Activated CD4-positive, alpha-beta memory T cell treated with anti-CD3 and anti-CD28 coated beads for 36 hours (primary cell): ENCODE results near the gene SP3. TPM values are rescaled to one million over a fixed set of nuclear protein-coding genes. Genes with fewer than 3 reads are reported as not detected.

Experiments
- CTCF ChIA-PET: fragments of 350-600 bp; sonication (Branson Sonifier 250); formaldehyde crosslinking; loops from one replicate; lab custom pipeline; 2021; ENCODE audit warnings: antibody characterized with exemption, inconsistent platforms; lab: Charles Lee
- POLR2A ChIA-PET: fragments of 350-600 bp; sonication (Branson Sonifier 250); formaldehyde crosslinking; loops from one replicate; lab custom pipeline; 2021; ENCODE audit warnings: antibody characterized with exemption; lab: Charles Lee
- DNase-seq: peaks from one replicate; pipeline ENCODE4 v3.0.0-alpha.2; 2020
- H3K27ac Mint-ChIP-seq: one replicate; pipeline ENCODE4 v1.8.0; 2021; ENCODE audit warnings: mixed read lengths
- H3K27me3 Mint-ChIP-seq: one replicate; pipeline ENCODE4 v1.8.0; 2021; ENCODE audit warnings: mixed read lengths
- H3K36me3 Mint-ChIP-seq: one replicate; pipeline ENCODE4 v1.8.0; 2021; ENCODE audit warnings: mixed read lengths
- H3K4me1 Mint-ChIP-seq: one replicate; pipeline ENCODE4 v1.8.0; 2021; ENCODE audit warnings: low read depth, mixed read lengths
- H3K4me3 Mint-ChIP-seq: one replicate; pipeline ENCODE4 v1.8.0; 2021; ENCODE audit warnings: mild to moderate bottlenecking, mixed read lengths
- H3K9me3 Mint-ChIP-seq: one replicate; pipeline ENCODE4 v1.8.0; 2021; ENCODE audit warnings: mixed read lengths
- intact Hi-C: fragments of 100-400 bp; cut with micrococcal nuclease; formaldehyde crosslinking; loops from one replicate; pipeline ENCODE4 v1.15.1; 2023
- total RNA-seq, 2 experiments: library from RNA; stranded (reverse); gene quantifications; one replicate each; pipeline ENCODE4 v1.2.3, GENCODE V29; 2021

Gene SP3
- total RNA-seq, result 10 to 100 TPM; 79.9 to 90.1 TPM

DNA sequence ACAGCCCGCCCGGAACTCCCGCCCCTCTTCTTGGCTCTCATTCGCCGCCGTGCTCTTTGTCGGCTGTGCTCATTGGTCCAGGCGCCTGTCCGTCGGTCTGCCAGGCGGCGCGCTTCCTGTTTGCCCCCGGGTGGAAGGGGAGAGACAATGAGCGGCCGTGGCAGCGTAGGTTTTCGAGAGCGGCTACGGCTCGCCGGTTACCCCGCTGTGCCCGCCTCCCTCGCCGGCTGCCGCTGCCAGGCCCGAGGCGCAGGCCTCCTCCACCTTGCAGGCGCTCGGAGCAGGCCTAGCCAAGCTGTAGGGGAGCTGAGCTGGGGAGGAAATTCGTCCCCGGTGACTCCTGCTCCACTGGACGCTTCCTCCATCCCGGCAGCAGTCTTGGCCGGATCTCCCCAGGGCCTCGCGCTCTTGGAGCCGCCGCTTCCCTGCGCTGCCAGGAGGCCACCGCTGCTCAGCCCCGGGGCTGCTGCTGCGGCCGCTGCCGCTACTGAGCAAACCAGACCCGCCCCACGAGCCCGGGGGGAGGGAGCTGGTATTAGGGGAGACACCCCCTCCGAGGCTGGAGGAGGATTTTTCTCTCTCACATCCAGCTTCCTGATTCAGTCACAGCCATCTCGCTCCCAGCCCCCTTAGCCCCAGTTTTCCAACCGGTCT, at the start of gene SP3:
TSS of gene SP3 (minus strand) at position 2 of the 654 bp plus-strand sequence. CDS start 202 bp downstream, outside the sequence.
- Mint-ChIP-seq H3K36me3 (peaks cover 23% of the 10 kb centered on the region), H3K4me3 (peak within 1 kb of the TSS; percentile 86), H3K27ac (peak within 1 kb of the TSS; percentile 100), H3K27me3 (no peaks in the 10 kb centered on the region), H3K4me1 (peaks cover 26% of the 10 kb centered on the region), H3K9me3 (no peaks in the 10 kb centered on the region)
- ChIA-PET CTCF (no interaction called here), POLR2A (no interaction called here)
- intact Hi-C loops, result loop anchor here (1.0 to 2.0 kb wide), 3 partner anchors 59 to 369 kb away; partner anchors contain the start of gene SP9
- peak; percentile 98 for DNase-seq

DNA sequence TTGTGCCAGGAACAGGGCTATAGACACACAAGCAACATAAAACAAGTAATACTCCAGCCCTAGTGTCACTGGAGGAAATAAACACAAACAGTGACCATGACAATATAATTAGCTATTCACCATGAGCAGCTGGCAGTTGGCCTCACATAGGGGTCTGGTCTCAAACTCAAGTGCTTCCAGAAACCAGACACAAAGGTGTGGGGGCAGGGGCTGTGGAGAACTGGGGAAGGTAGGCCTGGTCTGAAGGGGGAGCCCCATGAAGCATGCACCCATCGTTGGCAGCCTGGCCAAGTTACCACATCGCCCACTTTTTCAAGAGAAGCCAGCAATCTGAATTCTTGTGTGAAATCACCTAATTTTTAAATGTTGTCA, 49.5 kb upstream of the SP3 start:
- H3K9me3 Mint-ChIP-seq, result no peaks in the 10 kb centered on the region
- no peaks in the 10 kb centered on the region for H3K36me3 Mint-ChIP-seq
- H3K27me3 Mint-ChIP-seq, result peaks cover 9% of the 10 kb centered on the region
- H3K4me3 Mint-ChIP-seq, result no peak overlapping the region
- CTCF ChIA-PET, result no interaction called here
- no peak overlapping the region for H3K27ac Mint-ChIP-seq
- intact Hi-C loops, result no loop called here
- no peak for DNase-seq
- peaks cover 15% of the 10 kb centered on the region for H3K4me1 Mint-ChIP-seq
- POLR2A ChIA-PET, result no interaction called here

DNA sequence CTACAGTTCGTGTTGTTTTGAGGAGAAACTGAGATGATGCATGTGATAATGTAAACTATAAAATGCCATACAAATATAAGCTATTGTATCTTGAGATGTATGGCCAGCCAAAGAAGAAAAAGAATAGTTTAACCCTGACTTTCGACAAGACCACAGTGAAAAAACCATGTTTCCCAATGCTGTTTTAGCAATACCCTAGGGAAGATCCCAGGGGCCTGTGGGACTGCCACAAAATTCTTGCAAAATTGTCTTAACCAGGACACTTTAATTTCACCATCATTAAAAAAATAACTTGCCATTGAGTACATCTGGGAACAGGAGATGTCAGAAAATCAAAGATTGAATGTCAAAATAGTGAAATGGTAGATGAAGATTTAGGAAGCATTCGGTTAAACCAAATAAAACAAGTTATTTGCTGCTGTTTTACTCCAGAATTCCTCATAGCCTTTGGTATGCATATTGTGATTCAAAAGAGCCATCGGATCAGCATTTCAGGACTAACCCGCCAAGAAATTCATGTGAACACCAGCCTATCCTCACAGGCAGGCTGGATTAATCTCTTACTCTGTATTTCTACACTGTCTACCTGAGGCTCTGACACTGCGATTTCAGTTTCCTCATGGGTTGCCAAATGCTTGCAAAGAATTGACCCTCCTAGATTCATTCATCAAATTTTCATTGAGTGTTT, 49.0 kb upstream of the SP3 start:
- Mint-ChIP-seq H3K4me1 (peaks cover 15% of the 10 kb centered on the region), H3K36me3 (no peaks in the 10 kb centered on the region), H3K27me3 (peaks cover 9% of the 10 kb centered on the region), H3K9me3 (no peaks in the 10 kb centered on the region), H3K4me3 (no peak overlapping the region), H3K27ac (no peak overlapping the region)
- ChIA-PET POLR2A (interaction anchor here (1.0 kb wide), 1 partner anchor 50 kb away, joined by 3 read pairs; no protein-coding TSS in a partner anchor), CTCF (no interaction called here)
- no peak for DNase-seq
- intact Hi-C loops, result no loop called here

DNA sequence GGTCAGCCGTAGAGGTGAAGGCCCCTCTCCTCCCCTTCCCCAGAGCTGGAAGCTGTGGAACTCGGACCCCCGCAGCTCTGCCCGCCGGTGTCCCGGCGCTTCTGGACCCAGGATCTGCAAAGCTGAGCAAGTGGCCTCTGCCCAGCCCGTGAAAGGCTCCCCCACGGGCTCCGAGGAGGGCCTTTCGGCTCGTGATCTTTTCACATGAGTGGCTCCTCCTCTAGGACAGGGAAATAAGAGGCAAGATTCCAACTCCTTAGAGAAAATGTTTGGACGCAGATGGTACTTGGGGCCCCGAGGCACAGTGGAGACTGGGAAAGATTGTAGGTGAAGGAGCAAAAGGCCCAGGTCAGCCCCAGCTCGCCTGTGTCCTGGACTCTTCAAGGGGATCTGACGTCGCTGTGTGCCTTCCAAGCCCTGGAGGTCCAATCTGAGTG, 48.2 kb upstream of the SP3 start:
- ChIA-PET CTCF (no interaction called here), POLR2A (interaction anchor here (1.0 kb wide), 1 partner anchor 49 kb away, joined by 3 read pairs; no protein-coding TSS in a partner anchor)
- intact Hi-C loops, result no loop called here
- H3K4me1 Mint-ChIP-seq, result peaks cover 15% of the 10 kb centered on the region
- no peak overlapping the region for H3K4me3 Mint-ChIP-seq
- no peaks in the 10 kb centered on the region for H3K9me3 Mint-ChIP-seq
- peaks cover 7% of the 10 kb centered on the region for H3K27me3 Mint-ChIP-seq
- no peak for DNase-seq
- H3K27ac Mint-ChIP-seq, result no peak overlapping the region
- no peaks in the 10 kb centered on the region for H3K36me3 Mint-ChIP-seq

DNA sequence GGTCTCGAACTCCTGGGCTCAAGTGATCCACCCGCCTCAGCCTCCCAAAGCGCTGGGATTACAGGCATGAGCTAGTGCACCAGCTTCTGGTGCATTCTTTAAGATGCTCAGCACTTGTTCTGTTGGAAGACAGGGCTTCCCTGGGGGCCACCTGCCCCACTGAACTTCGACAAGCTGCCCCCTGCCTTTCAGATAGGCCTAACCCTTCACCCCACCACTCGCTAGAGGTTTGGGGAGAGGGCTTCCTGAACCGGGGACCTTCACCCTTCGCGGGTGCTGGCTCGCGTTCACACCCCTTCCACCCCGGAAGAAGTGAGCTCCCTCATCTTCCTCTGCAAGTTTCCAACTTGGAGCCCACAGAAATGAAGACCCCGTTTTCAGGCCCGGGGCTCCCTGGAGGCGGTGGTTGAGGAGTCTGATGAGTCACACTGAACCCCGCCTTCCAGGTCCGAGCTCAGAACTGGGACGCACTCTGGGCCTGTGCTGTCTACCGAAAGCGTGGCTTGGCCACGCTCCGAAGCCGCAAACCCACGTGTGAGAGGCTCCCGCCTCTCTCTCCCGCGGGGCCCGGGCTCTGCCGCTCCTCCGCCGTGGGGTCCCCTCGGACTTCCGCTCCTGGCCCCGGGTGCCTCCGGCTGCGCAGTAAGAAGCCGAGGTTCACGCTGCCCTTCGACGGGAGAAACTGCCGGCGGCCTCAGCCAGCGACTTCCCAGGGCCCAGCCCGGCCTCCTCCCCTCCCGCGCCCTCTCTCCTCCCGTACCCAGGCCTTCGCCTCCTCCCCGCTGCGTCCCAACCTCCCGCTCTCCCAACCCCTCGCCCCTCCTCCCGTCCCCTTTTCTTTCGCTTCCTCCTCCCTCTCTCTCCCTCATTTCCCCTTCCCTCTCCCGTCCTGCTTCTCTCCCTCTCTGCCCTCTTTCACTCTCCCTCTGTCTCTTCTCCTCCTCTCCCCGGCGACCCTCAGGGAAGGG, 47.5 kb upstream of the SP3 start:
- intact Hi-C loops, result no loop called here
- Mint-ChIP-seq H3K27ac (no peak overlapping the region), H3K36me3 (no peaks in the 10 kb centered on the region), H3K27me3 (peaks cover 7% of the 10 kb centered on the region), H3K4me3 (no peak overlapping the region), H3K4me1 (peaks cover 15% of the 10 kb centered on the region), H3K9me3 (no peaks in the 10 kb centered on the region)
- CTCF ChIA-PET, result no interaction called here
- POLR2A ChIA-PET, result no interaction called here
- DNase-seq, result peak; percentile 41

DNA sequence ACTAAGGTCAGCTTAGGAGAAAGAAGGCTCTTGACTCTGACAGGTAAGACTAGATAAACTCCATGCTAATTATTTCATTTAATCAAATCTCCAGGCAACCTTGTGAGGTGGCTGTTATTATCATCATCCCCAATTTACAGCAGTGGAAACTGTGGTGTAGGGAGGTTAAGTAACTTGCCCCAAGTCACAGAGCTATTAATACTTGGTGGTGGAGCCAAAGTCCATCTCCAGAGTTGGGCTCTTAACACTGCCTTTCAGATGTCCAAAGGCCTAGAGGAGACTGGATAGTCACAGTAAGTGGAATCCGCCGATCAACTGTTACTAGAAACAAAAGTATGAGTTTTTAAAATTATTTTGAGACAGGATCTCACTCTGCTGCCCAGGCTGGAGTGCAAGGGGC, 46.6 kb upstream of the SP3 start:
- no peak for DNase-seq
- Mint-ChIP-seq H3K4me1 (peaks cover 15% of the 10 kb centered on the region), H3K4me3 (no peak overlapping the region), H3K36me3 (no peaks in the 10 kb centered on the region), H3K9me3 (no peaks in the 10 kb centered on the region), H3K27ac (no peak overlapping the region), H3K27me3 (peaks cover 10% of the 10 kb centered on the region)
- intact Hi-C loops, result no loop called here
- CTCF ChIA-PET, result no interaction called here
- POLR2A ChIA-PET, result no interaction called here

DNA sequence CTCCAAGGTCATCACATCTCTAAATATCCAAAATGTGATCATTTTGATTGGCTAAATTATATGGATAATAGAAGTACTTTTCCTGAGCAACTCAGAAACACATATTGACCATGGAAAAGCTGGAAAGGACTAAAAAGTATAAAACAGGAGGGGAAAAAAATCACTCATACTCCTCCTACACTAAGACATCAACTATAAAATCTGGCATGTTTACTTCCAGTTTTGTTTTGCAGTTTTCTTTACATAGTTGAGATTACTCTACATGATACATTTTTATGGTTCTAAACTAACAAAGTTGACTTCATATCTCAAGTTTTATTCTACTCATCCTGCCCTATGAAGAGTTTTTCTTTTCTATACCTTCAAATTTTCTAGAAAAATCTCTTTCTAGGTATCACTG, 46.0 kb upstream of the SP3 start:
- POLR2A ChIA-PET, result no interaction called here
- peaks cover 15% of the 10 kb centered on the region for H3K4me1 Mint-ChIP-seq
- CTCF ChIA-PET, result no interaction called here
- no peak overlapping the region for H3K4me3 Mint-ChIP-seq
- intact Hi-C loops, result no loop called here
- DNase-seq, result no peak
- peaks cover 10% of the 10 kb centered on the region for H3K27me3 Mint-ChIP-seq
- no peaks in the 10 kb centered on the region for H3K9me3 Mint-ChIP-seq
- no peak overlapping the region for H3K27ac Mint-ChIP-seq
- H3K36me3 Mint-ChIP-seq, result no peaks in the 10 kb centered on the region

DNA sequence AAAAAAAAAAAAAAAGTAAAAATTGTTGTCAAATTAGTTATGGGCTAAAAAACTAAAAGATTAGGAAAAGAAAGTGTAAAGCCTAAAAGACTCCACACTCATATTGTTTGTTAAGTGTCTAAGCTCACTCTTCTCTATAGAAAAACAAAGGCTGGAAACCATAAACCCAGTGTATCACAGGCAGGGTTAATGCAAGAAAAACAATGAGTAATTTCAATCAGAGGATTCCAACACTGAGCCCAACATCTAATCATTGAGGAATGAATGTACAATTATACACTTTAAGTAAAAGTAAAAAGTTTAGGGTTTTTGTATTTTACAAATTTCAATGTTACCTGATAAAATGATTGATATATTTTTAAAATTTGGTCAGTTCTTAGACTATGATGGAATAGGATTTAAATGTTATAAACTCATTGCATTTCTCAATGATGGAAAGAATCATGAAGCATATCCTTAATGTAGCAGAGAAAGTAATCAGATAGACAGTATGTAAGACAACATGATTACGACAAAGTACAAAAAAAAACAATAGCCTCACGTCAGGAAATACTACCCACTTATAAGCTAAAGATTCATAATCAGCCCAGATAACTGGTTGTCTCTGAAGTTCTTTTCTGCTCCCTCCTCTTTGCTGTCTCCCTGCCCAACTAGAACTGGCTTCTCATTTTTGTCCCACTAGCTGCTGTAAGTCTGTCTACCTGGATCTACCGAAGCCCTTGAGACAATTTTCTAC, 44.5 kb upstream of the SP3 start:
- H3K4me1 Mint-ChIP-seq, result peaks cover 23% of the 10 kb centered on the region
- intact Hi-C loops, result no loop called here
- no peaks in the 10 kb centered on the region for H3K36me3 Mint-ChIP-seq
- peaks cover 10% of the 10 kb centered on the region for H3K27me3 Mint-ChIP-seq
- no peaks in the 10 kb centered on the region for H3K9me3 Mint-ChIP-seq
- H3K27ac Mint-ChIP-seq, result no peak overlapping the region
- POLR2A ChIA-PET, result no interaction called here
- no peak overlapping the region for H3K4me3 Mint-ChIP-seq
- CTCF ChIA-PET, result interaction anchor here (1.0 kb wide), 1 partner anchor 49 kb away, joined by 3 read pairs; no protein-coding TSS in a partner anchor
- DNase-seq, result no peak

DNA sequence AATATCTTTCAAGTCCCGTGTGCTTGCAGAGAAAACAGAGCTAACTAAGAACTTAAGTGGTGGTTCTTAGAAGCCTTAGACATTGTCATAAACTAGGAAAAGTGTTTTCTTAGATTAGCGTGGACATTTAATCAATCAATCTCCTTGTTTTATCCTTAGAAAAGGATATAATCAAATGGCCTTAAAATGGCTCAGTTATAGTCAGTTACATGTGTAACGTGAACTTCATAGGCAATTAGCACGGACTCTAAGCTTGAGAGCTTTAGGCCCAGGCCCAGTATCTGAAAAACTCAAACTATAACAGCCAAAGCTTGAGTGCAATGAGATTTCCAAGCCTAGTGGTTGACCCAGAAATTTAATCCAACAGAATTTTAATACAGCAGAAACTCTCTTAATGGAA, 43.5 kb upstream of the SP3 start:
- intact Hi-C loops, result no loop called here
- ChIA-PET POLR2A (no interaction called here), CTCF (interaction anchor here (1.0 kb wide), 1 partner anchor 50 kb away, joined by 3 read pairs; no protein-coding TSS in a partner anchor)
- Mint-ChIP-seq H3K4me3 (no peak overlapping the region), H3K27me3 (peaks cover 10% of the 10 kb centered on the region), H3K27ac (no peak overlapping the region), H3K4me1 (peaks cover 21% of the 10 kb centered on the region), H3K9me3 (no peaks in the 10 kb centered on the region), H3K36me3 (no peaks in the 10 kb centered on the region)
- no peak for DNase-seq

DNA sequence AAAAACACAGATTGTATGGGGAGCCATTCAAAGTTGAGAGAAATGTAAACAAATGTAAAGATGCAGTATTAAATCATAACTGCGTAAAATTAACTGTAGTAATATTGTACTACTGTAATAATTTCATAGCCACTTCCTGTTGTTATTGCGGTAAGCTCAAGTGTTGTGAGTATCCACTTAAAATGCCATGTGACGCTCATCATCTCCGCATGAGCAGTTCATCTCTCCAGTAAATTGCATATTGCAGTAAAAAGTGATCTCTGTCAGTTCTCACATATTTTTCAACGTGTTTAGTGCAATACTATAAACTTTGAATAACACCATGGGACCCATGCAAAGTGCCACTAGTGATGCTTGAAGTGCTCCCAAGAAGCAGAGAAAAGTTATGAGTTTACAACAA, 41.8 kb upstream of the SP3 start:
- peaks cover 14% of the 10 kb centered on the region for H3K4me1 Mint-ChIP-seq
- POLR2A ChIA-PET, result no interaction called here
- CTCF ChIA-PET, result no interaction called here
- H3K9me3 Mint-ChIP-seq, result no peaks in the 10 kb centered on the region
- intact Hi-C loops, result no loop called here
- DNase-seq, result no peak
- no peak overlapping the region for H3K27ac Mint-ChIP-seq
- H3K36me3 Mint-ChIP-seq, result no peaks in the 10 kb centered on the region
- H3K27me3 Mint-ChIP-seq, result peaks cover 10% of the 10 kb centered on the region
- no peak overlapping the region for H3K4me3 Mint-ChIP-seq

DNA sequence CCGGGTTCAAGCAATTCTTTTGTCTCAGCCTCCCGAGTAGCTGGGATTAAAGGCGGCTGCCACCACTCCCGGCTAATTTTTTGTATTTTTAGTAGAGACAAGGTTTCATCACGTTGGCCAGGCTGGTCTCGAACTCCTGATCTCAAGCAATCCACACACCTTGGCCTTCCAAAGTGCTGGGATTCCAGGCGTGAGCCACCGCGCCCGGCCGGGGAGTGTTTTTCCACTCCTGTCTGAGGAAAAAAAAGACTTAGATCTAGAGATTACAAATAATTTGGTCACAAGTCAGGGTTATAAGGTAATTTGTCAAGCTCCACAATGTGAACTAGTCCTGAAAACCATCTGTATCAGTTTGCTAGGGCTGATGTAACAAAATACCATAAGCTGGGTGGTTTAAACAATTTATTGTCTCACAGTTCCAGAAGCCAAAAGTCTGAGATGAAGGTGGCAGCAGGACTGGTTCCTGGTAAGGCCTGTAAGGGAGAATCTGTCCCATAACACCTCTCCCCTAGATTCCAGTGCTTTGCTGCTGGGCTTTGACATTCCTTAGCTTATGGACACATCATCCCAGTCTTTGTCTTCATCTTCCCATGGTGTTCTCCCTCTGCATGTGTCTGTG, 40.7 kb upstream of the SP3 start:
- Mint-ChIP-seq H3K4me1 (peaks cover 9% of the 10 kb centered on the region), H3K27me3 (peaks cover 8% of the 10 kb centered on the region), H3K27ac (no peak overlapping the region), H3K36me3 (no peaks in the 10 kb centered on the region), H3K9me3 (no peaks in the 10 kb centered on the region), H3K4me3 (no peak overlapping the region)
- intact Hi-C loops, result loop anchor here (1.0 to 2.0 kb wide), 3 partner anchors 19 to 35 kb away; no protein-coding TSS in a partner anchor
- no peak for DNase-seq
- CTCF ChIA-PET, result no interaction called here
- POLR2A ChIA-PET, result interaction anchor here (1.3 kb wide), 1 partner anchor 18 kb away, joined by 3 read pairs; no protein-coding TSS in a partner anchor
